Measurements from ENCODE around the gene FAM83E.
A peak's percentile ranks its signal among the peaks of the same experiment; 100 is the strongest.

Gene FAM83E

DNA sequence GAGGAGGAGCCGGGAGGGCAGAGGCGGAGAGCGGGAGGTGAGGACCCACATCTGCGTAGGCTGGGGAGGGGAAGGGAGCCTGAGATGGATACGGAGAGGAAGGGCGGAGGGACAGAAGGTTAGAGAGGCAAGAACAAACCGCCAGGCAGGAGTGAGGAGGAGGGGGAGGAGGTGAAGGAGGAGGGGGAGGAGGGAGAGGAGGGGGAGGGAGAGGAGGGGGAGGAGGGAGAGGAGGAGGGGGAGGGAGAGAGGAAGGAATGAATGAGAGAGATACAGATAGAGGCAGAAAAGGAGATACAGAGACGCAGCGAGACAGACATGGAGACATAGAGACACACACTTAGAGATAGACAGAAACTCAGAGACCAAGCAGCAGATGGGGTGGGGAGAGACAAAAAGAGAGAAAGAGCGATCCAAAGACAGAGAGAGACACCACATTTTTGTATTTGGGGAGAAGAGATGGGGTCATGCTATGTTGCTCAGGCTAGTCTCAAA, 31.9 kb upstream of the FAM83E start:
- no peak for FAIRE-seq
- no peak for DNase-seq (ENCODE audit: insufficient read length, low spot score)
- TF ChIP-seq, protein P1, sequence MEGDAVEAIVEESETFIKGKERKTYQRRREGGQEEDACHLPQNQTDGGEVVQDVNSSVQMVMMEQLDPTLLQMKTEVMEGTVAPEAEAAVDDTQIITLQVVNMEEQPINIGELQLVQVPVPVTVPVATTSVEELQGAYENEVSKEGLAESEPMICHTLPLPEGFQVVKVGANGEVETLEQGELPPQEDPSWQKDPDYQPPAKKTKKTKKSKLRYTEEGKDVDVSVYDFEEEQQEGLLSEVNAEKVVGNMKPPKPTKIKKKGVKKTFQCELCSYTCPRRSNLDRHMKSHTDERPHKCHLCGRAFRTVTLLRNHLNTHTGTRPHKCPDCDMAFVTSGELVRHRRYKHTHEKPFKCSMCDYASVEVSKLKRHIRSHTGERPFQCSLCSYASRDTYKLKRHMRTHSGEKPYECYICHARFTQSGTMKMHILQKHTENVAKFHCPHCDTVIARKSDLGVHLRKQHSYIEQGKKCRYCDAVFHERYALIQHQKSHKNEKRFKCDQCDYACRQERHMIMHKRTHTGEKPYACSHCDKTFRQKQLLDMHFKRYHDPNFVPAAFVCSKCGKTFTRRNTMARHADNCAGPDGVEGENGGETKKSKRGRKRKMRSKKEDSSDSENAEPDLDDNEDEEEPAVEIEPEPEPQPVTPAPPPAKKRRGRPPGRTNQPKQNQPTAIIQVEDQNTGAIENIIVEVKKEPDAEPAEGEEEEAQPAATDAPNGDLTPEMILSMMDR (IDR thresholded peaks at IDR 0.05; ENCODE audit: insufficient read depth, missing control alignments) = no peak

GRCh38 chr19:48646001-48646721, 31.3 kb upstream of the FAM83E start, which contains the start of gene CA11:
CA11 (minus strand) TSS chr19:48646187; CDS start chr19:48645632, 555 bp downstream.
- TF ChIP-seq, protein P1 (IDR thresholded peaks at IDR 0.05; ENCODE audit: insufficient read depth, missing control alignments) = peak; percentile 84
- DNase-seq (ENCODE audit: insufficient read length, low spot score) (peak; percentile 84), FAIRE-seq (no peak)

DNA sequence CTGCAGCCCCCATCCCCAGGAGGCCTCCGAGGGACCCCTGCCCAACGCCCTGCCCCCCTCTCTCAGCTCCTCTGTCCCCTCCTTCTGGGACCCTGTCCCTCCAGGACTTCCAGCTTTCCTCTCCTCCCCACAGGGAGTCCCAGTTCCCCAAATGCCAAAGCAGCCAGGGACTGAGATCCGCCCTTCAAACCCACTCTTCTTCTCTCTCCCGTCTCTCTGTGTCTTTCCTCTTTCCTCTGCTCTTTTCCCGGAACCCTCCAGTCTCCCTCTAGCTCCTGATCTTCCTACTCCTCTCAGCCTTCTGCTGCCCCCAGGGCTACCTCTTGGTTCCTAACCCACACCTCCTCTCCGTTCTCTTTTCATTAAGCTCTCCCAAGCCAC, 30.7 kb upstream of the FAM83E start:
- FAIRE-seq (no peak), DNase-seq (ENCODE audit: insufficient read length, low spot score) (no peak)
- TF ChIP-seq, protein P1 (IDR thresholded peaks at IDR 0.05; ENCODE audit: insufficient read depth, missing control alignments) = no peak

DNA sequence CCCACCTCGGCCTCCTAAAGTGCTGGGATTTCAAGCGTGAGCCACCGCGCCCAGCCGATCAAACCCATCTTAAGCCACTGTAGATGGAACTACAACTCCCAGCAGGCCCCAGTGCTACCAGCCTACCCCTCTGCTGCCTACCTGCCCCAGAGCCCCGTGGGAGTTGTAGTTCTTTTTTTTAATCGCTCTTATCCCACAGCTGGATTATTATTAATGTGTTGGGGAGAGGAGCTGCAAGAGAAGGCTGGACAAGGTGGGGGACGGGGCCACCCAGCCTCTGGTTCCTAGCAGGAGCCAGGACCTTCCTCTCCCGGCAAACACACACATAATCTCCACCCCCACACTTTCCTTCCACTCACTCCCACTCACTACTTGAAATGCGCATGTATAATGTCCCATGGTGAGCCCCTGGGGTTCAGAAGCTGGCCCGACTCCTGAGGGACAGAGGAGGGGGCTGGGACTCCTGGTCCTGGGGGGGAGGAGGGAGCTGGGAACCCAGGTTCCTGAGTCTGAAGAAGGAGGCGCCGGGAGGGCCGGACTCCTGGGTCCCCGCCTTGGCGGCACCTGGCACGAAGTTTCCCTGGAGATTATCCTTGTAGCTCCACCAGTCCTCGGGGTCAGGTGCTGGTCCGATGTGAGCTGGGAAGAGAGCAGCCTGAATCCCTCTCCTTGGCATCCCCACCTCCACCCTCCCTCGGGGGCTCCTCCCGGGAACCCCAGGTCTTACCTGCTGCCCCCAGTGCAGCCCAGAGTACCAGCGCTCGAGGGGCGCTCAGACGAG, 30.2 kb upstream of the FAM83E start:
- FAIRE-seq = no peak
- DNase-seq (ENCODE audit: insufficient read length, low spot score) = no peak
- TF ChIP-seq, protein P1 (IDR thresholded peaks at IDR 0.05; ENCODE audit: insufficient read depth, missing control alignments) = no peak

DNA sequence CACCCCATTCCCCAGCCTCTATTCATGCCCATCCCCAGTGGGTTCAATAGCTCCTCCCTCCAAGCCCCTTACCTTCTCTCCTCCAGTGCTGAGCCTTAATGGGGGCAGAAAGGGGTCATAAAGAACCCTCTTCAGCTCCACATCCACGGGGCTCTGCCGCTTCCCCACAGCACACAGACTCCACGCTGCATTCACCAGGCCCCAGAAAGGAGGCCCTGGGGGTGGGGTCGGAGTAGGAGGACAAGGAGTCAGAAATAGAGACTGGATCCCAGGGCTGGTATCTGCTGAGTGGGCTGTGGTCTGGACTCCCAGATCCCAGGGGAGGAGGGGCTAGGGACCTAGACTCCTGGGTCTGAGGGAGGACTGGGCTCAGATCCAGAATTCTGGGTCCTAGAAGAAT, 29.5 kb upstream of the FAM83E start:
- DNase-seq (ENCODE audit: insufficient read length, low spot score) = no peak
- FAIRE-seq = no peak
- TF ChIP-seq, protein P1 (IDR thresholded peaks at IDR 0.05; ENCODE audit: insufficient read depth, missing control alignments) = no peak

- TF ChIP-seq, protein P1 (IDR thresholded peaks at IDR 0.05; ENCODE audit: insufficient read depth, missing control alignments) = no peak
- no peak for DNase-seq (ENCODE audit: insufficient read length, low spot score)
- FAIRE-seq = no peak
Measured at GRCh38 chr19:48642862-48643261, 28.0 kb upstream of the FAM83E start.

All from D721Med (cell line).